Left lung (tissue), 10 donors: ENCODE data around the gene POU2F3. TPM values are rescaled to one million over a fixed set of nuclear protein-coding genes. Genes with fewer than 3 reads are reported as not detected.

ENCODE experiments used
- ATAC-seq: fragments of 200-7000 bp; cut with Tn5 transposase; one replicate; pipeline ENCODE4 v1.9.1; 2020; ENCODE audit warnings: moderate library complexity
- DNase-seq, 4 donors: peaks; one replicate each; pipeline ENCODE4 v3.0.0-alpha.2; 2013 to 2020
- H3K27ac ChIP-seq, 2 donors: fragments of 200-600 bp; sonication (generic) in 1 of 2; one replicate each; pipeline versions ENCODE4 v1.5.0 to v1.8.0; 2020 to 2021
- H3K27me3 ChIP-seq, 2 donors: fragments of 200-600 bp; sonication (generic) in 1 of 2; one replicate each; pipeline versions ENCODE4 v1.5.0 to v1.8.0; 2020 to 2021
- H3K36me3 ChIP-seq, 2 donors: fragments of 200-600 bp; sonication (generic) in 1 of 2; one replicate each; pipeline versions ENCODE4 v1.5.0 to v1.8.0; 2020 to 2021
- H3K4me1 ChIP-seq, 2 donors: fragments of 200-600 bp; one replicate each; pipeline ENCODE4 v1.8.0; 2021
- H3K4me3 ChIP-seq, 2 donors: fragments of 200-600 bp; sonication (generic) in 1 of 2; one replicate each; pipeline versions ENCODE4 v1.5.0 to v1.8.0; 2020 to 2021; ENCODE audit warnings: mild to moderate bottlenecking in 1 of 2
- H3K9me3 ChIP-seq, 2 donors: fragments of 200-600 bp; sonication (generic) in 1 of 2; one replicate each; pipeline versions ENCODE4 v1.5.0 to v1.8.0; 2020 to 2021
- intact Hi-C, 2 donors: fragments of 100-400 bp; cut with DNase I; formaldehyde crosslinking; loops; one replicate each; pipeline versions ENCODE4 v1.11.2 to v1.14.2; 2022
- polyA plus RNA-seq, 6 donors: library from polyadenylated mRNA; unstranded; fragments of 120-200 nt; gene quantifications; one replicate each; pipeline ENCODE4 v1.2.1, GENCODE V29; 2013; ENCODE audit not compliant: insufficient read length in 6 of 6
- total RNA-seq, 2 donors: library from RNA; stranded (reverse); fragmentation: NEBNext Ultra II Directional; extraction: Animal tissue kit (Norgen Biotek cat#: 25700); gene quantifications; one replicate each; pipeline ENCODE4 v1.2.1, GENCODE V29; 2021
- TF ChIP-seq, protein P1 (sequence below), 2 donors: fragments of 200-600 bp; sonication (generic) in 1 of 2; IDR thresholded peaks; one replicate each; pipeline versions ENCODE4 v1.5.0 to v1.8.0; 2021; ENCODE audit warnings: antibody characterized with exemption in 2 of 2
- donor health status: DM: no; HTN: yes; CAD: no.
- donor health status: DM: no; HTN: no; CAD: no.

The POU2F3 gene
- total and polyA plus RNA-seq, 8 donors, result 0.63 to 3.3 (median 1.1) TPM

DNA sequence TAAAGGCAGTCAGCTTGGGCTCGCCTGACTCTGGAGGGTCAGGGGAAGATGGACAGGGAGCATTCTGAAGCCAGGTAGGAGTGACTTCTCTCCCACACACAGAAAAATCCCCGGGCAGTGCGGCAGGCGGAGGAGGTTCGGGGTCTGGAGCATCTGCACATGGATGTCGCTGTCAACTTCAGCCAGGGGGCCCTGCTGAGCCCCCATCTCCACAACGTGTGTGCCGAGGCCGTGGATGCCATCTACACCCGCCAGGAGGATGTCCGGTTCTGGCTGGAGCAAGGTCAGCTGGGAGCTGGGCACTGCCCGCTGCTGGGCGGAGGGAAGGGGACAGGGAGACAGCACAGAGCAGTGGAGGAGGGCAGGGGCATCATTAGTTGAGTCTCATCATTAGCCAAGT, 13.2 kb upstream of the POU2F3 start:
- intact Hi-C loops, result loop anchor here in 1 of 2 donors (5.0 kb wide), 1 partner anchor 54 kb away; no protein-coding TSS in a partner anchor
- no peak overlapping the region for H3K4me3 ChIP-seq
- TF ChIP-seq, protein P1, sequence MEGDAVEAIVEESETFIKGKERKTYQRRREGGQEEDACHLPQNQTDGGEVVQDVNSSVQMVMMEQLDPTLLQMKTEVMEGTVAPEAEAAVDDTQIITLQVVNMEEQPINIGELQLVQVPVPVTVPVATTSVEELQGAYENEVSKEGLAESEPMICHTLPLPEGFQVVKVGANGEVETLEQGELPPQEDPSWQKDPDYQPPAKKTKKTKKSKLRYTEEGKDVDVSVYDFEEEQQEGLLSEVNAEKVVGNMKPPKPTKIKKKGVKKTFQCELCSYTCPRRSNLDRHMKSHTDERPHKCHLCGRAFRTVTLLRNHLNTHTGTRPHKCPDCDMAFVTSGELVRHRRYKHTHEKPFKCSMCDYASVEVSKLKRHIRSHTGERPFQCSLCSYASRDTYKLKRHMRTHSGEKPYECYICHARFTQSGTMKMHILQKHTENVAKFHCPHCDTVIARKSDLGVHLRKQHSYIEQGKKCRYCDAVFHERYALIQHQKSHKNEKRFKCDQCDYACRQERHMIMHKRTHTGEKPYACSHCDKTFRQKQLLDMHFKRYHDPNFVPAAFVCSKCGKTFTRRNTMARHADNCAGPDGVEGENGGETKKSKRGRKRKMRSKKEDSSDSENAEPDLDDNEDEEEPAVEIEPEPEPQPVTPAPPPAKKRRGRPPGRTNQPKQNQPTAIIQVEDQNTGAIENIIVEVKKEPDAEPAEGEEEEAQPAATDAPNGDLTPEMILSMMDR (IDR thresholded peaks at IDR 0.05), result no peak
- H3K9me3 ChIP-seq, result no peaks in the 10 kb centered on the region
- peaks cover 0 to 19% of the 10 kb centered on the region in 2 donors for H3K4me1 ChIP-seq
- DNase-seq (no peak), ATAC-seq (no peak)
- peaks cover 0 to 4% of the 10 kb centered on the region in 2 donors for H3K36me3 ChIP-seq
- peaks cover 0 to 2% of the 10 kb centered on the region in 2 donors for H3K27me3 ChIP-seq
- no peak overlapping the region for H3K27ac ChIP-seq

DNA sequence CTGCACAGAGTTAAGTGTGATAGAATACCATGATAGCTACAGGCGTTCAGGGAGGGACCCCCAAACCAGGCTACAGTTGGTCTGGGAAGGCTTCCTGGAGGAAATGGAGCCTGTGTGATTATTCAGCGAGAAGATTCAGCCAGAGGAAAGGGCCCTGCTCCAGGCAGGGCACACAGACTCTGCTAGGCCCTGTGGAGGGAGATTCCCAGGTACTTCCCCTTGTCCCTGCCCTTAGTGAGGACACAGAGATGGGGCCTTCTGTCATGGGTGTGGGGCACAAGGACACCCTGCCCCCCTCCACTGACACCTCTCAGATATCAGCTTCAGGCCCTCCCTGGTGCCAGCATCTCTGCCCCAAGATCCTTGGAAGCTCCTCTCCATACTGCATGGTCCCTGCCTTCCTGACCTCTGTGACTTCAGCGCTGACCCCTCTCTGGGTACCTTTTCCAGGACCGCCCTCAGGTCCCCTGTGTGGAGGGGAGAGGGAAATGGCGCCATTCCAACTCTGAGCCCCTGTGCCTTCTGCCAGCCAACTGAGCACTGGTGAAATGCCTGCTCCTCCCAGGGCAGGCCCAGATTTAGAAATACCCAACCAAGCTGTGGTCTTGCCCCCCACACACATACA, 12.6 kb upstream of the POU2F3 start:
- H3K36me3 ChIP-seq, result peaks cover 0 to 4% of the 10 kb centered on the region in 2 donors
- peaks cover 0 to 8% of the 10 kb centered on the region in 2 donors for H3K27me3 ChIP-seq
- intact Hi-C loops, result loop anchor here in 1 of 2 donors (5.0 kb wide), 1 partner anchor 55 kb away; no protein-coding TSS in a partner anchor
- H3K4me3 ChIP-seq, result no peak overlapping the region
- DNase-seq (no peak), ATAC-seq (no peak)
- TF ChIP-seq, protein P1 (IDR thresholded peaks at IDR 0.05), result no peak
- peaks cover 0 to 19% of the 10 kb centered on the region in 2 donors for H3K4me1 ChIP-seq
- no peaks in the 10 kb centered on the region for H3K9me3 ChIP-seq
- H3K27ac ChIP-seq, result no peak overlapping the region

DNA sequence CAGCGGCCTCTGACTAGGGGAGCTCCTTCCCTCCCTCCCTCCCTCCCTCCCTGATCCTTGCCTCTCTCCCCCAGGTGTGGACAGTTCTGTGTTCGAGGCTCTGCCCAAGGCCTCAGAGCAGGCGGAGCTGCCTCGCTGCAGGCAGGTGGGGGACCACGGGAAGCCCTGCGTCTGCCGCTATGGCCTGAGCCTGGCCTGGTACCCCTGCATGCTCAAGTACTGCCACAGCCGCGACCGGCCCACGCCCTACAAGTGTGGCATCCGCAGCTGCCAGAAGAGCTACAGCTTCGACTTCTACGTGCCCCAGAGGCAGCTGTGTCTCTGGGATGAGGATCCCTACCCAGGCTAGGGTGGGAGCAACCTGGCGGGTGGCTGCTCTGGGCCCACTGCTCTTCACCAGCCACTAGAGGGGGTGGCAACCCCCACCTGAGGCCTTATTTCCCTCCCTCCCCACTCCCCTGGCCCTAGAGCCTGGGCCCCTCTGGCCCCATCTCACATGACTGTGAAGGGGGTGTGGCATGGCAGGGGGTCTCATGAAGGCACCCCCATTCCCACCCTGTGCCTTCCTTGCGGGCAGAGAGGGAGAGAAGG, 11.1 kb upstream of the POU2F3 start:
- H3K27ac ChIP-seq, result no peak overlapping the region
- no peak for DNase-seq
- intact Hi-C loops, result loop anchor here in 1 of 2 donors (5.0 kb wide), 1 partner anchor 57 kb away; no protein-coding TSS in a partner anchor
- H3K4me3 ChIP-seq, result no peak overlapping the region
- ATAC-seq, result no peak
- H3K4me1 ChIP-seq, result peaks cover 0 to 17% of the 10 kb centered on the region in 2 donors
- peaks cover 0 to 23% of the 10 kb centered on the region in 2 donors for H3K27me3 ChIP-seq
- TF ChIP-seq, protein P1 (IDR thresholded peaks at IDR 0.05), result no peak
- H3K36me3 ChIP-seq, result peaks cover 0 to 4% of the 10 kb centered on the region in 2 donors
- H3K9me3 ChIP-seq, result no peaks in the 10 kb centered on the region

DNA sequence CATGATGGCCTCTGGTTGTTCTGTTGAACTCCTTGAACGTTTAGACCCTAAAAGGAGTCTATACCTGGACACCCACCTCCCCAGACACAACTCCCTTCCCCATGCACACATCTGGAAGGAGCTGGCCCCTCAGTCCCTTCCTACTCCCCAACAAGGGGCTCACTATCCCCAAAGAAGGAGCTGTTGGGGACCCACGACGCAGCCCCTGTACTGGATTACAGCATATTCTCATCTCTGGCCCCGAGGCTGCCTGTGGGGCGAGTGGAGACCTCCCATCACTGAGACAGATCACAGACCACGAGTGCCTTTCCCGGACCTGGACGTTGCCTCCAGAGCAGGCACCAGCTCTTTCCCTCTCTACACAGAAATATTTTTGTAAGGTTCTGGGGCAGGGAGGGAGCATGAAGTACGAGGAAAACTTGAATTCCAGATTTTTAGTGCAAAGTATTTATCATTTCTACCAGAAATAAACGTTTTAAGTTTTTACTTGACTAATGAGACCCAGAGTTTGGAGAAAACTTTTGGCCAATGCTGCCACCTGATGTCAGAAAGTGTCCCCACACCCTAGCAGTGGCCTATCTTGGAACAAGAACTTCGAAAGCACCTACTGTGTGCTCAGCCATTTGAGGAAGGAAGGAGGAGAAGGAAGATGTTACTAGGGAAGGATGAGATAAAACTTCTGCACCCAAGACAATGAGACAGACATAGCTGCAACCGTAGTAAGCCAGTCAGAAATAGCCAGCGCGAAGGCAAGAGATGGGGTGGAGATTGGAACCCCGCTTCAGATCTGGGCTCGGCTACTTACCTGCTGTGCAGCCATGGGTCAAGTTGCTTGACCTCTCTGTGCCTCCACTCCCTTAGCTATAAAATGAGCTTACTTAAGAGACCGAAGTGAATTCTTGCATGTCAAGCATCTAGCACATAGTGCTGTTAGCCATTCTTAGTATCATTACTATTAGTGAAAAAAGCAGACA, 10.2 kb upstream of the POU2F3 start:
- Histone ChIP-seq H3K4me3 (no peak overlapping the region), H3K27me3 (peaks cover 0 to 32% of the 10 kb centered on the region in 2 donors), H3K4me1 (peaks cover 0 to 9% of the 10 kb centered on the region in 2 donors), H3K27ac (no peak overlapping the region), H3K36me3 (peaks cover 0 to 4% of the 10 kb centered on the region in 2 donors), H3K9me3 (no peaks in the 10 kb centered on the region)
- TF ChIP-seq, protein P1 (IDR thresholded peaks at IDR 0.05), result peak; percentile 41 to 61
- DNase-seq (no peak), ATAC-seq (peak; percentile 26)
- intact Hi-C loops, result loop anchor here in 1 of 2 donors (5.0 kb wide), 1 partner anchor 57 kb away; no protein-coding TSS in a partner anchor
